Amniotic epithelial cell (primary cell): Measurements from ENCODE around the gene ROMO1.
A peak's percentile ranks its signal among the peaks of the same experiment; 100 is the strongest.

ENCODE experiments used
- DNase-seq: peaks from one replicate; pipeline ENCODE4 v3.0.0-alpha.2; 2010; ENCODE audit warnings: low read depth

ROMO1 gene

GRCh38 chr20:35699127-35699956 is at the start of gene ROMO1, which contains the start of gene NFS1:
ROMO1 (plus strand) TSS chr20:35699405; CDS start chr20:35699633, 228 bp downstream.
NFS1 (minus strand) TSS chr20:35699352; CDS start chr20:35699288, 64 bp downstream.
- DNase-seq, result peak; percentile 74

- DNase-seq, result peak; percentile 18
Measured at GRCh38 chr20:35650632-35651031, 48.6 kb upstream of the ROMO1 start.

GRCh38 chr20:35651958-35652357 is 47.2 kb upstream of the ROMO1 start:
- no peak for DNase-seq

GRCh38 chr20:35652641-35653429 is 46.4 kb upstream of the ROMO1 start:
- DNase-seq, result no peak

- no peak for DNase-seq
Measured at GRCh38 chr20:35653430-35653734, 45.8 kb upstream of the ROMO1 start.

GRCh38 chr20:35653893-35654292 is 45.3 kb upstream of the ROMO1 start:
- no peak for DNase-seq

GRCh38 chr20:35654415-35654814 is 44.8 kb upstream of the ROMO1 start:
- DNase-seq, result no peak

GRCh38 chr20:35657271-35657670 is 41.9 kb upstream of the ROMO1 start:
- DNase-seq, result no peak

- DNase-seq, result no peak
Measured at GRCh38 chr20:35660122-35660937, 38.9 kb upstream of the ROMO1 start.

GRCh38 chr20:35661053-35661452 is 38.2 kb upstream of the ROMO1 start:
- DNase-seq, result peak; percentile 14

GRCh38 chr20:35661908-35662307 is 37.3 kb upstream of the ROMO1 start:
- DNase-seq, result no peak

- DNase-seq, result no peak
Measured at GRCh38 chr20:35662551-35662950, 36.7 kb upstream of the ROMO1 start.

GRCh38 chr20:35663516-35664465 is 35.4 kb upstream of the ROMO1 start:
- peak; percentile 27 for DNase-seq

- peak; percentile 87 for DNase-seq
Measured at GRCh38 chr20:35664466-35665206, 34.6 kb upstream of the ROMO1 start, which contains the start of the genes CPNE1 and RBM12. CPNE1 (minus strand) TSS chr20:35664900; CDS start chr20:35632923, 31,977 bp downstream. RBM12 (minus strand) TSS chr20:35664900; CDS start chr20:35655322, 9,578 bp downstream.

- DNase-seq, result no peak
Measured at GRCh38 chr20:35665949-35666288, 33.3 kb upstream of the ROMO1 start.

GRCh38 chr20:35669221-35669620 is 30.0 kb upstream of the ROMO1 start:
- DNase-seq, result no peak

GRCh38 chr20:35669681-35670080 is 29.5 kb upstream of the ROMO1 start:
- DNase-seq, result no peak

GRCh38 chr20:35673884-35674283 is 25.3 kb upstream of the ROMO1 start:
- no peak for DNase-seq

GRCh38 chr20:35674921-35675320 is 24.3 kb upstream of the ROMO1 start:
- DNase-seq, result no peak

- DNase-seq, result no peak
Measured at GRCh38 chr20:35680452-35681183, 18.6 kb upstream of the ROMO1 start.
